ENCODE measurements around the gene PRMT2.
A peak's percentile ranks its signal among the peaks of the same experiment; 100 is the strongest.

- TF ChIP-seq, protein P1, sequence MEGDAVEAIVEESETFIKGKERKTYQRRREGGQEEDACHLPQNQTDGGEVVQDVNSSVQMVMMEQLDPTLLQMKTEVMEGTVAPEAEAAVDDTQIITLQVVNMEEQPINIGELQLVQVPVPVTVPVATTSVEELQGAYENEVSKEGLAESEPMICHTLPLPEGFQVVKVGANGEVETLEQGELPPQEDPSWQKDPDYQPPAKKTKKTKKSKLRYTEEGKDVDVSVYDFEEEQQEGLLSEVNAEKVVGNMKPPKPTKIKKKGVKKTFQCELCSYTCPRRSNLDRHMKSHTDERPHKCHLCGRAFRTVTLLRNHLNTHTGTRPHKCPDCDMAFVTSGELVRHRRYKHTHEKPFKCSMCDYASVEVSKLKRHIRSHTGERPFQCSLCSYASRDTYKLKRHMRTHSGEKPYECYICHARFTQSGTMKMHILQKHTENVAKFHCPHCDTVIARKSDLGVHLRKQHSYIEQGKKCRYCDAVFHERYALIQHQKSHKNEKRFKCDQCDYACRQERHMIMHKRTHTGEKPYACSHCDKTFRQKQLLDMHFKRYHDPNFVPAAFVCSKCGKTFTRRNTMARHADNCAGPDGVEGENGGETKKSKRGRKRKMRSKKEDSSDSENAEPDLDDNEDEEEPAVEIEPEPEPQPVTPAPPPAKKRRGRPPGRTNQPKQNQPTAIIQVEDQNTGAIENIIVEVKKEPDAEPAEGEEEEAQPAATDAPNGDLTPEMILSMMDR (IDR thresholded peaks at IDR 0.05), result peak in 1 of 2 donors; percentile 22
- TF ChIP-seq EP300 (IDR thresholded peaks at IDR 0.05) (no peak), POLR2AphosphoS5 (IDR thresholded peaks at IDR 0.05) (no peak), POLR2A (IDR thresholded peaks at IDR 0.05) (no peak)
These were observed 529 bp upstream of the PRMT2 start for GRCh38 chr21:46634966-46635323.
